Activated naive CD4-positive, alpha-beta T cell treated with Interleukin-2 at 50 U/mL for 16 hours (primary cell): Measurements from ENCODE around the gene RBM14.
"Not testable (repeated sequence)": the region's sequence is repeated elsewhere in the genome, so short reads cannot be mapped to it uniquely, and the experiment has no call there.

Source experiments
- DNase-seq: peaks from one replicate; pipeline ENCODE4 v3.0.0-alpha.2; 2020

Gene RBM14

GRCh38 chr11:66638177-66639065 is 22.0 kb downstream of the RBM14 start, which contains the start of gene RBM4:
Gene RBM4 (plus strand): TSS chr11:66638703. CDS start chr11:66639712, 1,009 bp downstream.
- peak; percentile 95 for DNase-seq

- no peak for DNase-seq
Measured at GRCh38 chr11:66639066-66639813, 22.8 kb downstream of the RBM14 start.

DNA sequence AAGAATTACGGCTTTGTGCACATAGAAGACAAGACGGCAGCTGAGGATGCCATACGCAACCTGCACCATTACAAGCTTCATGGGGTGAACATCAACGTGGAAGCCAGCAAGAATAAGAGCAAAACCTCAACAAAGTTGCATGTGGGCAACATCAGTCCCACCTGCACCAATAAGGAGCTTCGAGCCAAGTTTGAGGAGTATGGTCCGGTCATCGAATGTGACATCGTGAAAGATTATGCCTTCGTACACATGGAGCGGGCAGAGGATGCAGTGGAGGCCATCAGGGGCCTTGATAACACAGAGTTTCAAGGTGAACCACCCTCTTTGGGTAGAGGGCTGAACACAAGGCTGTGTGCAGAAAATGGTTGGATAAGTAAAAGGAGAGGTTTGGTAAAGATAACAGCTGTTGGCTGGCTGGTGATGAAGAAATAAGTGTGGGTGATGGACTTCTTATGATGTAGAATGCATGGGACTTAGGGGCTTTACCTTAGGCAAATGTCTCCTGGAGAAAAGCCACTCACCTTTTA is 23.4 kb downstream of the RBM14 start:
- not testable (repeated sequence) for DNase-seq

DNA sequence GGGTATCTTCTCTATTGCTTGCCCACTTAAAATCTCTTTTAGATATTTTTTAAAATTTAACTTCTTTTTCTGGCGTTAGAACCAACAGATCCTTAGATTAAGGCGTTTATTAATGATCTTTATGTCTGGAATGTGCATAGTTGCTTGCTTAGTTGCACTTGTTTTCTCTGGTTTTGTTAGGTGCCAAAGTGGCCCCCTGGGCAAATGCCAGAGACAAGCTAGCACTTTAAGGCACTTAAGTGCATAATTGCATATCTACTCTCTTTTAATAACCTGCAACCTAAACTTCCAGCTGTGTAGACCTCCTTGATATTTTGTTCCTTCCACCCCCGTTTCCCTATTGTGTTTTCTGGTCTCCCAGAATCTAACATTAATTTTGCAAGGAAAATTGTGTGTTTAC is 25.4 kb downstream of the RBM14 start:
- DNase-seq = no peak

- DNase-seq = no peak
Measured at GRCh38 chr11:66643745-66644437, 27.5 kb downstream of the RBM14 start.

DNA sequence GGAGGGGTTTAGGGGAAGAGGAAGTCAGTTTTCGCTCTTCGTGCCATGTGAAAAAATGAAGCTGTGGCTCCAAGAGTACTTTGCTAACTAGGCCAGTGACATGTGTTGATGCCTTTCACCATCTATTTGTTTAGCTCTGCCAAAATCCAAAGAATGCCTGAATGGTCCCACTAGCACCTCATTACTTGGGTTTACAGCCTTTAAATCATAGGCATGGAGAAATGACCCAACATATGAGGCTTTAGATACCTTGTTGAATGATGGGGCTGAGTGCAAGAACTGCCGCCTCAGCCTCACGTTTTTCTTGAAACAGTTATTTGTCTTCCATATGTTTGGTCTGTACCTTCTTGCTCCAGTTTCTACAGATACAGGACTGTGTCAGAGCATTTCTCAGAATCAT is 30.4 kb downstream of the RBM14 start:
- no peak for DNase-seq

GRCh38 chr11:66649903-66650302 is 33.5 kb downstream of the RBM14 start:
- DNase-seq = no peak

GRCh38 chr11:66651016-66651415 is 34.6 kb downstream of the RBM14 start:
- no peak for DNase-seq

DNA sequence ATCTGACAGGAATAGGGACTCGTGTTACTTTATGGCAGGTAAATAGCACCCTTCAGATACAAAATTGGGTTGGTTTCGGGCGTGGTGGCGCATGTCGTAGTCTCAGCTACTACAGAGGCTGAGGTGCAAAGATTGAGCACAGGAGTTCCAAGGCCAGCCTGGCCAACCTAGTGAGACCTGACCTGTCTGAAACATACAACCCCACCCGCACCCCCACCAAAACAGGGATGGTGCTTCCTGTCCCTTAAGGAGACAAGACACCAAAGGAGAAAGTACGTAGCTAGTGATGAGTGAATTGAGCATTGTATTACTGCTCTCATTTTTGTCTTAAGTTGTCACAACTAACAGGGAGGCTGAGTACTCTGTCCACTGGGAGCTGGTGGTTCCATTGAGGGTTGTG is 36.2 kb downstream of the RBM14 start:
- no peak for DNase-seq

DNA sequence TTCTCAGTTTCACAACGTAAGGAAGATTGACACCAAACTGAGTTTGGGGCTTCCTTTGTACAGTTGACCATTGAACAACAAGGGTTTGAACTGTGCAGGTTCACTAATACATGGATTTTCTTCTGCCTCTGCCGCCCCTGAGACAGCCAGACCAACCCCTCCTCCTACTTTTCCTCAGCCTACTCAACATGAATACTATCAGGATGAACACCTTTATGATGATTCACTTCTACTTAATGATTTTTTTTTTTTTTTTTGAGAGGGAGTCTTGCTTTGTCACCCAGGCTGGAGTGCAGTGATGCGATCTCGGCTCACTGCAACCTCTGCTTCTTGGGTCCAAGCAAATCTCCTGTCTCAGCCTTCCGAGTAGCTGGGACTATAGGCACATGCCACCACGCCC is 36.7 kb downstream of the RBM14 start:
- no peak for DNase-seq

DNA sequence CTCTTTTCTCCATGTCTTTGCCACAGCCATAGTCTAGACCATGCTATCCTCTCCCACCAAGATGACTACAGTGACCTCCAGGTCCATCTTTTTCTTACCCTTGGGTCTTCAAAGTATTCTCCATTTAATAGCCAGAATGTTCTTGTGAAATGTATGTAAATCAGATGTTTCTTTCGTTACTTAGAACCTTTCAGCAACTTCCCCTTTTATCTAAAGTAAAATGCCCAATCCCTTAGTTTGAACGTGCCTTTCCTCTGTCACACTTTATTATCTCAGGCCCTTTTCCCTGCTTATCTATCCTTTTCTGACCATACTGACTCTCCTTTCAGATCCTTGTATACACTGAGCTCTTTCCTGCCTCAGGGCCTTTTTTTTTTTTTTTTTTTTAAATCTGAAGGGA is 43.3 kb downstream of the RBM14 start:
- no peak for DNase-seq

- DNase-seq = no peak
Measured at GRCh38 chr11:66663741-66664296, 47.4 kb downstream of the RBM14 start.

DNA sequence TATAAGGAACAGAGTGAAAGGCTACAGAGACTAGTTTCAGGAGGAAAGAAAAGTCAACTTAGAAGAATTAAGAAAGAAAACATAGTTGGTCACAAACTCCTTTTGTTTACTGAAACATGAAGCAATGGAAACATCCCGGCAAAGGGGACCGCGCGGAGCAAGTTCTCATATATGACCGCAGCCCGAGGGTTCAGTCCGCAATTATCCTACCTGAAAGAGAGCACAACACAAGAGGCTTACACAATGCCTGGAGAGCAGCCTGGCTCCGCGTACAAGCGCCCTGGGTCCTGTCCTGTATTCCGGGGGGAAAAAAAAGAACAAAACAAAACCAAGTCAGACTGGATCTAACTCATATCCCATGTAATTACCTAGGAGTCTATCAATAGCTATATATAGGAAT is 48.9 kb downstream of the RBM14 start:
- no peak for DNase-seq

GRCh38 chr11:66670816-66671215 is 54.4 kb downstream of the RBM14 start:
- DNase-seq = no peak

DNA sequence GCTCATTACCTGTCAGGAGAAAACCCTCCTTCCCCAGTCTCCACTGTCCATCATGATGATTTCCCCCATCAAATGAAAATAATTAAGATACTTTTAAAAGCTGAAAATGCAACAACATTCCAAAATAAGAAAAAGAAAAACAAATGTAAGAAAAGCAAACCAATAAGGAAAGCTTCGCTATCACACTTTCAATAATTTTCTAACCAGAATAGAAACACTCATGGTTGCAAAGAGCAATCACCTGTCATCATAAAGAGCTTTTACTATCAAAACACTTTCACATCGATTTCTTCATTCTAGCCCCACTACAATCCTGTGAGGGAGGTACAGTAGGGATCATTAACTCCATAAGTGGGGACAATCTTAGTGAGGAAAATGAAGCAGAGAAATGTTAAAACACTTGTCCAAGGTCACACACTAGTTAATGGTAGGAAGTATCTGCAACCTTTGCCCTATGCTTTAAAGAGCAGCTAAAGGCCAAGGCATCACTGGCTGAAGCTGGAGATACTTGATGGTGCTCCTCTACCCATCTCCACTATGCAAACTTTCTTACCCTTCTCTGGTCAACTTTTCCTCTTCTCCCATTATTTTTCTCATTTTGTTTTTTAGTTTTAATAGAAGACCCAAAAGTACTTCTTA is 58.7 kb downstream of the RBM14 start:
- no peak for DNase-seq

GRCh38 chr11:66676282-66676919 is 60.0 kb downstream of the RBM14 start:
- DNase-seq = no peak
